Measurements from ENCODE around the gene ADTRP. TPM values are rescaled to one million over a fixed set of nuclear protein-coding genes. Genes with fewer than 3 reads are reported as not detected.

The ADTRP gene
- total RNA-seq, 4 donors from 2014 or later: 9.1 to 40.4 (median 21.8) TPM

DNA sequence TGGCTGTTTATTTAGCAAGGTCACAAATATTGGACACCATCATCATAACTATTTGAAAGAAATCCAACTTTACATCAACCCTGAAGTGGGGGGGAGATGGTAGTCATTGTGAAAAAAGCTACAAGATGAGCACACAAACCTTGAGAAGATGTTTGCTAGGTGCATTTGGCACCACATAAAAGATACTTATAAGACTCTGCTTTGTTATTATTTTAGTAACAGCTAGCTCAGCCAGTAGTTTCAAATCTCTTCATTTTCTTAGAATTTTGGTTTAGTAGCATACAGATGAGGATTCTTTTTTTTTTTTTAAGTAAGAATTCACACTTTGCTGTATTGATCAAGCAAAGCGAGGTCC is 14.4 kb downstream of the ADTRP start:
- WGBS, 2 donors: 96 to 97% methylated on average over 1 of the region's 1 CpG
- TF ChIP-seq, protein P1, sequence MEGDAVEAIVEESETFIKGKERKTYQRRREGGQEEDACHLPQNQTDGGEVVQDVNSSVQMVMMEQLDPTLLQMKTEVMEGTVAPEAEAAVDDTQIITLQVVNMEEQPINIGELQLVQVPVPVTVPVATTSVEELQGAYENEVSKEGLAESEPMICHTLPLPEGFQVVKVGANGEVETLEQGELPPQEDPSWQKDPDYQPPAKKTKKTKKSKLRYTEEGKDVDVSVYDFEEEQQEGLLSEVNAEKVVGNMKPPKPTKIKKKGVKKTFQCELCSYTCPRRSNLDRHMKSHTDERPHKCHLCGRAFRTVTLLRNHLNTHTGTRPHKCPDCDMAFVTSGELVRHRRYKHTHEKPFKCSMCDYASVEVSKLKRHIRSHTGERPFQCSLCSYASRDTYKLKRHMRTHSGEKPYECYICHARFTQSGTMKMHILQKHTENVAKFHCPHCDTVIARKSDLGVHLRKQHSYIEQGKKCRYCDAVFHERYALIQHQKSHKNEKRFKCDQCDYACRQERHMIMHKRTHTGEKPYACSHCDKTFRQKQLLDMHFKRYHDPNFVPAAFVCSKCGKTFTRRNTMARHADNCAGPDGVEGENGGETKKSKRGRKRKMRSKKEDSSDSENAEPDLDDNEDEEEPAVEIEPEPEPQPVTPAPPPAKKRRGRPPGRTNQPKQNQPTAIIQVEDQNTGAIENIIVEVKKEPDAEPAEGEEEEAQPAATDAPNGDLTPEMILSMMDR (IDR thresholded peaks at IDR 0.05): no peak
- TF ChIP-seq POLR2A (IDR thresholded peaks at IDR 0.05): no peak
- no peak for DNase-seq (ENCODE audit: low spot score in 2 of 2)
- intact Hi-C loops (cut with DNase I; ENCODE audit: low total_unique reads): no loop called here
- no peak overlapping the region for H3K4me3 ChIP-seq (ENCODE audit: low read depth, poor library complexity, severe bottlenecking)

- H3K4me3 ChIP-seq (ENCODE audit: low read depth, poor library complexity, severe bottlenecking): no peak overlapping the region
- intact Hi-C loops (cut with DNase I; ENCODE audit: low total_unique reads): no loop called here
- WGBS, 2 donors: 87 to 89% methylated on average over 4 of the region's 4 CpGs
- TF ChIP-seq, protein P1 (IDR thresholded peaks at IDR 0.05): no peak
- no peak for TF ChIP-seq POLR2A (IDR thresholded peaks at IDR 0.05)
- DNase-seq (ENCODE audit: low spot score in 2 of 2): no peak
Measured at GRCh38 chr6:11763460-11764249, 14.9 kb downstream of the ADTRP start.

GRCh38 chr6:11762794-11763459 is 15.7 kb downstream of the ADTRP start:
- TF ChIP-seq, protein P1 (IDR thresholded peaks at IDR 0.05): no peak
- TF ChIP-seq POLR2A (IDR thresholded peaks at IDR 0.05): no peak
- 49 to 67% methylated on average over 4 of the region's 4 CpGs for WGBS, 2 donors
- intact Hi-C loops (cut with DNase I; ENCODE audit: low total_unique reads): no loop called here
- no peak overlapping the region for H3K4me3 ChIP-seq (ENCODE audit: low read depth, poor library complexity, severe bottlenecking)
- DNase-seq (ENCODE audit: low spot score in 2 of 2): no peak

GRCh38 chr6:11761744-11762620 is 16.6 kb downstream of the ADTRP start:
- intact Hi-C loops (cut with DNase I; ENCODE audit: low total_unique reads): no loop called here
- WGBS, 2 donors: 77 to 92% methylated on average over 4 of the region's 4 CpGs
- DNase-seq (ENCODE audit: low spot score in 2 of 2): no peak
- TF ChIP-seq POLR2A (IDR thresholded peaks at IDR 0.05): no peak
- TF ChIP-seq, protein P1 (IDR thresholded peaks at IDR 0.05): no peak
- no peak overlapping the region for H3K4me3 ChIP-seq (ENCODE audit: low read depth, poor library complexity, severe bottlenecking)

GRCh38 chr6:11760015-11760473 is 18.6 kb downstream of the ADTRP start:
- WGBS, 2 donors: 59 to 67% methylated on average over 6 of the region's 6 CpGs

More at GRCh38 chr6:11760015-11760473, 18.6 kb downstream of the ADTRP start:
- no peak overlapping the region for H3K4me3 ChIP-seq (ENCODE audit: low read depth, poor library complexity, severe bottlenecking)
- intact Hi-C loops (cut with DNase I; ENCODE audit: low total_unique reads): no loop called here
- TF ChIP-seq, protein P1 (IDR thresholded peaks at IDR 0.05): no peak
- no peak for TF ChIP-seq POLR2A (IDR thresholded peaks at IDR 0.05)
- no peak for DNase-seq (ENCODE audit: low spot score in 2 of 2)

Data from lower leg skin (tissue), 4 donors.